ENCODE measurements around the gene F3.

F3 gene

GRCh38 chr1:94526152-94526980, 15.2 kb downstream of the F3 start:
- DNase-seq: no peak

- no peak for DNase-seq
These were observed 17.0 kb downstream of the F3 start for GRCh38 chr1:94524531-94524930.

- DNase-seq: no peak
These were observed 19.3 kb downstream of the F3 start for GRCh38 chr1:94522304-94522703.

GRCh38 chr1:94519351-94519750, 22.2 kb downstream of the F3 start:
- DNase-seq: no peak

GRCh38 chr1:94515296-94515947, 26.1 kb downstream of the F3 start:
- DNase-seq: no peak

GRCh38 chr1:94514095-94514727, 27.3 kb downstream of the F3 start:
- DNase-seq: no peak

GRCh38 chr1:94512816-94513215, 28.7 kb downstream of the F3 start:
- DNase-seq: no peak

GRCh38 chr1:94504601-94505000, 37.0 kb downstream of the F3 start:
- no peak for DNase-seq

- DNase-seq: no peak
These were observed 38.4 kb downstream of the F3 start for GRCh38 chr1:94503153-94503552.

- DNase-seq: no peak
These were observed 39.6 kb downstream of the F3 start for GRCh38 chr1:94501935-94502334.

- DNase-seq: no peak
These were observed 40.1 kb downstream of the F3 start for GRCh38 chr1:94501426-94501825.

- no peak for DNase-seq
These were observed 45.3 kb downstream of the F3 start for GRCh38 chr1:94496076-94496755.

GRCh38 chr1:94490556-94490955, 51.0 kb downstream of the F3 start:
- DNase-seq: no peak

GRCh38 chr1:94486990-94487389, 54.6 kb downstream of the F3 start:
- DNase-seq: no peak

GRCh38 chr1:94481473-94481933, 60.1 kb downstream of the F3 start:
- peak; percentile 31 for DNase-seq

GRCh38 chr1:94479682-94480081, 61.9 kb downstream of the F3 start:
- no peak for DNase-seq
